Fibroblast of lung (primary cell): ENCODE measurements around the gene RBCK1. TPM values are rescaled to one million over a fixed set of nuclear protein-coding genes. Genes with fewer than 3 reads are reported as not detected.

Experiments used
- DNase-seq, 2 donors: peaks; one replicate each; pipeline versions ENCODE4 v3.0.0 to v3.0.0-alpha.2; 2010; ENCODE audit warnings: low read depth in 2 of 2
- H2AFZ ChIP-seq: 2 replicates; pipeline ENCODE4 v1.5.1; 2012; ENCODE audit warnings: low read length, control low read depth, inconsistent platforms
- H3K27ac ChIP-seq: 2 replicates; pipeline ENCODE4 v1.5.1; 2011; ENCODE audit warnings: low read length, control low read depth; ENCODE audit not compliant: insufficient read depth
- H3K27me3 ChIP-seq: 2 replicates; pipeline ENCODE4 v1.5.1; 2011; ENCODE audit warnings: mild to moderate bottlenecking, low read length; ENCODE audit not compliant: control insufficient read depth, insufficient read depth
- H3K36me3 ChIP-seq: 2 replicates; pipeline ENCODE4 v1.5.1; 2011; ENCODE audit warnings: low read length; ENCODE audit not compliant: control insufficient read depth, insufficient read depth
- H3K4me1 ChIP-seq: 2 replicates; pipeline ENCODE4 v1.5.1; 2011; ENCODE audit warnings: low read length; ENCODE audit not compliant: control insufficient read depth, insufficient read depth; ENCODE audit errors: extremely low read depth
- H3K4me2 ChIP-seq: 2 replicates; pipeline ENCODE4 v1.5.1; 2011; ENCODE audit warnings: low read length, control low read depth; ENCODE audit not compliant: insufficient read depth; ENCODE audit errors: extremely low read depth
- H3K4me3 ChIP-seq, 4 experiments: fragments of 200-600 bp in 1 of 4; sonication (generic) in 1 of 4; replicated peaks in 1 of 4; 2 replicates each; pipeline ENCODE4 v1.5.1; 2011 to 2016; ENCODE audit warnings: low read length in 4 of 4, low read depth in 3 of 4, mild to moderate bottlenecking in 3 of 4, control low read depth in 2 of 4, inconsistent platforms in 1 of 4, mixed read lengths in 1 of 4; ENCODE audit not compliant: insufficient read depth in 1 of 4; ENCODE audit errors: control extremely low read depth in 1 of 4
- H3K79me2 ChIP-seq: 2 replicates; pipeline ENCODE4 v1.5.1; 2012; ENCODE audit warnings: mild to moderate bottlenecking, low read length, inconsistent platforms; ENCODE audit not compliant: control insufficient read depth, insufficient read depth
- H3K9ac ChIP-seq: 2 replicates; pipeline ENCODE4 v1.5.1; 2011; ENCODE audit warnings: mild to moderate bottlenecking, low read length, control low read depth; ENCODE audit not compliant: insufficient read depth
- H3K9me3 ChIP-seq: 2 replicates; pipeline ENCODE4 v1.5.1; 2012; ENCODE audit warnings: low read depth, low read length; ENCODE audit not compliant: control insufficient read depth, insufficient read depth
- H4K20me1 ChIP-seq: 2 replicates; pipeline ENCODE4 v1.5.1; 2011; ENCODE audit warnings: low read length; ENCODE audit not compliant: control insufficient read depth, insufficient read depth; ENCODE audit errors: extremely low read depth
- EZH2 ChIP-seq: IDR thresholded peaks from 2 replicates; pipeline ENCODE4 v1.5.1; 2012; ENCODE audit warnings: low read length, control low read depth, mild to moderate bottlenecking; ENCODE audit errors: missing control alignments
- polyA plus RNA-seq, 2 donors: library from polyadenylated mRNA; depleted of rRNA in 1 of 2; stranded (reverse) in 1 of 2; unstranded in 1 of 2; fragments of >200 nt; gene quantifications; 2 replicates each; pipeline ENCODE4 v1.2.1, GENCODE V29; 2011 to 2012; ENCODE audit warnings: missing spikeins in 1 of 2
- total RNA-seq: library from RNA; depleted of rRNA; stranded (reverse); fragments of >200 nt; gene quantifications from 2 replicates; pipeline ENCODE4 v1.2.1, GENCODE V29; 2014
- TF ChIP-seq, protein P1 (sequence below), 2 donors: IDR thresholded peaks in 1 of 2; conservative IDR thresholded peaks in 1 of 2; 1 replicate in 1 of 2; 2 replicates in 1 of 2; pipeline ENCODE4 v1.5.1; 2011 to 2012; ENCODE audit warnings: low read length in 2 of 2, control low read depth in 1 of 2, inconsistent platforms in 1 of 2, low read depth in 1 of 2, mild to moderate bottlenecking in 1 of 2

Gene RBCK1
- total and polyA plus RNA-seq, 2 donors (not counting 1 experiment from before 2014, with no cell fraction given): 35.2 to 89.0 TPM

- peaks cover 10% of the 10 kb centered on the region for H3K4me1 ChIP-seq
- no peaks in the 10 kb centered on the region for H4K20me1 ChIP-seq
- peaks cover 7% of the 10 kb centered on the region for H3K36me3 ChIP-seq
- H3K27me3 ChIP-seq: no peaks in the 10 kb centered on the region
- peak overlapping the region; percentile 66 for H3K27ac ChIP-seq
- peak overlapping the region; percentile 45 for H3K9ac ChIP-seq
- TF ChIP-seq, protein P1, sequence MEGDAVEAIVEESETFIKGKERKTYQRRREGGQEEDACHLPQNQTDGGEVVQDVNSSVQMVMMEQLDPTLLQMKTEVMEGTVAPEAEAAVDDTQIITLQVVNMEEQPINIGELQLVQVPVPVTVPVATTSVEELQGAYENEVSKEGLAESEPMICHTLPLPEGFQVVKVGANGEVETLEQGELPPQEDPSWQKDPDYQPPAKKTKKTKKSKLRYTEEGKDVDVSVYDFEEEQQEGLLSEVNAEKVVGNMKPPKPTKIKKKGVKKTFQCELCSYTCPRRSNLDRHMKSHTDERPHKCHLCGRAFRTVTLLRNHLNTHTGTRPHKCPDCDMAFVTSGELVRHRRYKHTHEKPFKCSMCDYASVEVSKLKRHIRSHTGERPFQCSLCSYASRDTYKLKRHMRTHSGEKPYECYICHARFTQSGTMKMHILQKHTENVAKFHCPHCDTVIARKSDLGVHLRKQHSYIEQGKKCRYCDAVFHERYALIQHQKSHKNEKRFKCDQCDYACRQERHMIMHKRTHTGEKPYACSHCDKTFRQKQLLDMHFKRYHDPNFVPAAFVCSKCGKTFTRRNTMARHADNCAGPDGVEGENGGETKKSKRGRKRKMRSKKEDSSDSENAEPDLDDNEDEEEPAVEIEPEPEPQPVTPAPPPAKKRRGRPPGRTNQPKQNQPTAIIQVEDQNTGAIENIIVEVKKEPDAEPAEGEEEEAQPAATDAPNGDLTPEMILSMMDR (conservative IDR thresholded peaks at IDR 0.05 in 1 of 2, IDR thresholded peaks at IDR 0.05 in 1 of 2; ENCODE audit: low read depth in 1 of 2, low read length in 2 of 2): peak in 1 of 2 donors; percentile 31
- TF ChIP-seq EZH2: no peak
- H3K79me2 ChIP-seq: peaks cover 27% of the 10 kb centered on the region
- peak overlapping the region; percentile 92 for H3K4me2 ChIP-seq
- H3K9me3 ChIP-seq: no peaks in the 10 kb centered on the region
- H2AFZ ChIP-seq: peak overlapping the region; percentile 88
- peak; percentile 71 to 80 for DNase-seq
- peak overlapping the region; percentile 49 to 63 (median 60) for H3K4me3 ChIP-seq
Observed at GRCh38 chr20:407133-407952, 756 bp upstream of the RBCK1 start.

DNA sequence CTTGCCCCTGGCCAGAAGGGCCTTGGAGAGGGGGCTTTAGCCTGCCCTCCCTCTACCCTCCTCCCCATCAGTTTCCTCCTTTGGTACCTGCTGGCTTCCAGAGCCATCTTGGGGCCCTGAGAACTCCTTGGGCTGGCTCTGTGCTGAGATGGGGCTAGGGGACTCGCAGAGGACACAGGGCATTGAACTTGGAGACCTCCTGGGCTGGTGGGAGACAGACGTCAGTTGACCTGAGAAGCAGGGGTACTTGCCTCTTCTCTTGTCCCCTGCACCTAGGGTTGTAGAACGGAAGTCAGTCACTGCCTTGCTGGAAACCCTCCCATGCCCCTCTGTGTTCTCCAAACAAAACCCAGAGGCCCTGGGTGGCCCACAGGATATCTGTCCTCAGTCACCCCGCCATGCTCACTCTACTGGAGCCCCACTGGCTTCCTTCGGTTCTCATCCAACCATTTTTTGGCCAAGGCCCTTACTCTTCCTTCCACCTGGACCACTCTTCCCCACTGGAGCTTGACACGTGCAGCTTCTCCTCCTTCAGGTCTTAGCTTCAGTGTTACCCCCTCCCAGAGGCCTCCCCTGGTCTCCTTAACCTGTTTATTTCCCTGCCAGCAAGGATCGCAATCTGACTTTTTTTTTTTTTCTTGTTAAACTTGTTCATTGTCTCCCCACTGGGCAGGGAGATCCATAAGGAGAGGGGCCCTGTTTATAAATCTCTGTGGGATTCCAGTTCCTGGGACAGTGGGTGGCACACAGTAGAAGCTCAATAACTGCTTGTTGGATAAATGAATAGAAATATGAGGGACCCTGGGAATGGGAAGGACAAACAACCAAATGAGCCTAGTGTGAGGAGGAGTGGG, 971 bp downstream of the RBCK1 start:
- peak overlapping the region; percentile 95 for H3K4me2 ChIP-seq
- no peaks in the 10 kb centered on the region for H4K20me1 ChIP-seq
- H3K27ac ChIP-seq: peak overlapping the region; percentile 97
- peak overlapping the region; percentile 89 to 99 (median 96) for H3K4me3 ChIP-seq
- no peaks in the 10 kb centered on the region for H3K9me3 ChIP-seq
- H3K4me1 ChIP-seq: peaks cover 10% of the 10 kb centered on the region
- H3K36me3 ChIP-seq: peaks cover 7% of the 10 kb centered on the region
- TF ChIP-seq EZH2: no peak
- TF ChIP-seq, protein P1 (conservative IDR thresholded peaks at IDR 0.05 in 1 of 2, IDR thresholded peaks at IDR 0.05 in 1 of 2; ENCODE audit: low read depth in 1 of 2, low read length in 2 of 2): no peak
- peaks cover 32% of the 10 kb centered on the region for H3K79me2 ChIP-seq
- DNase-seq: no peak
- peak overlapping the region; percentile 51 for H2AFZ ChIP-seq
- peak overlapping the region; percentile 98 for H3K9ac ChIP-seq
- no peaks in the 10 kb centered on the region for H3K27me3 ChIP-seq
